Stimulated activated CD4-positive, alpha-beta T cell treated with anti-CD3 and anti-CD28 coated beads, Interleukin-1b, Interleukin-23, amount 100 ng/mL, for 1 hour (primary cell): ENCODE results near the gene PSMD13.
"Not testable (repeated sequence)": the region's sequence is repeated elsewhere in the genome, so short reads cannot be mapped to it uniquely, and the experiment has no call there.

Source experiments
- DNase-seq, 2 donors: peaks; one replicate each; pipeline ENCODE4 v3.0.0-alpha.2; 2020; ENCODE audit warnings: low read depth in 2 of 2

The PSMD13 gene

DNA sequence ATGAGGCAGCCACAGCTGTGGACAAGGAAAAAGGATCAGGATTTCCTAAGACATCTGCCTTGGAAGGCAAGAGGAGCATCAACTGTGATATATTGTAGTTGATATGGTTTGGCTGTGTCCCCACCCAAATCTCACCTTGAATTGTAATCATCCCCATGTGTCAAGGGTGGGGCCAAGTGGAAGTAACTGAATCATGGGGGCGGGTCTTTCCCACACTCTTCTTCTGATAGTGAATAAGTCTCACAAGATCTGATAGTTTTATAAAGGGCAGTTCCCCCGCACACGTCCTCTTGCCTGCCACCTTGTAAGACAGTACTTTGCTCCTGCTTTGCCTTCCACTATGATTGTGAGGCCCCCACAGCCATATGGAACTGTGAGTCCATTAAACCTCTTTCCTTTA is 19.1 kb upstream of the PSMD13 start:
- DNase-seq, result no peak

DNA sequence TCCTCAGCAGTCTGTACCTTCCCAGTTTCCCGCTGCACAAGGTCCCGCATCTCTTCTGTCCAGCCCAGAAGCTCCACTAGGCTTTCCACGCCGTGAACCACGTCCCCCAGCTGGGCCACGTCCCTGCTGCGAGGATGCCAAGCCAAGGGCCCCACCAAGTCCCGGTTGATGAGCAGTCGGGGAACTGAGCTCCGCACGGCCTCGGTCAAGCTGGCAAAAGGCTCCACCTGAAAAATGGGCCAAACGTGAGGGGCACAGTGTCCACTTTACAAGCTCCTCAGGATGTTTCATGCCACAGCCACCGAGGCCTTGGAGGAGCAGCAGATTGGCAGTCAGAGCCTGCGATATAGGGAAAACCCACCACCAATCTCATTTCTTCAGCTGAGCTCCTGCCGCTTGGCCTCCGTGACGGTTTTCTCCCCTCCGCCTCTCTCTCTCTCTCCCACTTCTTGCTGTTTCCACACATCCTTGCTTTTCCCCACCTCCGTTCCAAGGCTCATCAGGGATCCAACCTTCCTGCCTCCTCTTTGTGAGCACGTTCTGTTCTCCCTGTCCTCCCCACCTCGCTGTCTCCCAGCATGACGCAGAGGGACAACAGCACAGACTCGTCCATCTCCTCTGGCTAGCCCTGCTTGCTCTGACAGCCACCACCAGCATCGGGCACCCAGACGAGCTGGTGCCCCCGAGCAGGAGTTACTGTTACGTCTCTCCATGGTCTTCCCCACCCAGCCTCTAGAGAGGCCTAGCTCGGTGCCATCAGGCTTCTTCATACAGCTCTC is 17.8 kb upstream of the PSMD13 start:
- DNase-seq, result no peak

DNA sequence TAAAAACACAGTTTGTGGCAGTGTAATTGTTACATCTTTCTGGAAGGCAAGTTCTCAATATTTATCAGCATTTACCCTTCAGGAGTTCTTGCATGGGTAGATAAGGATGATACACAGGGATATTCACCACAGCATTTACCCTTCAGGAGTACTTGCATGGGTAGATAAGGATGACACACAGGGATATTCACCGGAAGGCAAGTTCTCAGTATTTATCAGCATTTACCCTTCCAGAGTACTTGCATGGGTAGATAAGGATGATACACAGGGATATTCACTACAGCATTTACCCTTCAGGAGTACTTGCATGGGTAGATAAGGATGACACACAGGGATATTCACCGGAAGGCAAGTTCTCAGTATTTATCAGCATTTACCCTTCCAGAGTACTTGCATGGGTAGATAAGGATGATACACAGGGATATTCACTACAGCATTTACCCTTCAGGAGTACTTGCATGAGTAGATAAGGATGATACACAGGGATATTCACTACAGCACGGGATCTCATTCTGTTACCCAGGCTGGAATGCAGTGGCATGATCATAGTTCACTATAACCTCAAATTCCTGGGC is 16.0 kb upstream of the PSMD13 start:
- DNase-seq, result not testable (repeated sequence)

DNA sequence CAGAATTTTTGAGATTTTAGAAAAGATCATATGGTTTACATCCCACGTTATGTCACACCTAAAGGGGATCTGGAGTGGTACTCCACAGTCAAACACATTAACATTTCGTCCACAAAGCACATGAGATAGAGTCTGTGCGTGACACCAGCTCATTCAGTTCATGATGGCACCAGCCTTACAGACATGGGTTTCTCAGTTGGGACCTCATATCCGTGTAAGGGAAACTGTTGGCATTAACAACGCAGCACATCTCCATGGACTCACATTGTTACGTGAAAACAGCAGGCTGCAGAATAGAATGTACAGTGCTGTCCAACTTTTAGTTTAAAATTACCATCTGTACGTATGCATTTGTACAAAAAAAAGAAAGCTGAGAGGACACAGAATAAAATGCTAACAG is 15.2 kb upstream of the PSMD13 start:
- no peak for DNase-seq

DNA sequence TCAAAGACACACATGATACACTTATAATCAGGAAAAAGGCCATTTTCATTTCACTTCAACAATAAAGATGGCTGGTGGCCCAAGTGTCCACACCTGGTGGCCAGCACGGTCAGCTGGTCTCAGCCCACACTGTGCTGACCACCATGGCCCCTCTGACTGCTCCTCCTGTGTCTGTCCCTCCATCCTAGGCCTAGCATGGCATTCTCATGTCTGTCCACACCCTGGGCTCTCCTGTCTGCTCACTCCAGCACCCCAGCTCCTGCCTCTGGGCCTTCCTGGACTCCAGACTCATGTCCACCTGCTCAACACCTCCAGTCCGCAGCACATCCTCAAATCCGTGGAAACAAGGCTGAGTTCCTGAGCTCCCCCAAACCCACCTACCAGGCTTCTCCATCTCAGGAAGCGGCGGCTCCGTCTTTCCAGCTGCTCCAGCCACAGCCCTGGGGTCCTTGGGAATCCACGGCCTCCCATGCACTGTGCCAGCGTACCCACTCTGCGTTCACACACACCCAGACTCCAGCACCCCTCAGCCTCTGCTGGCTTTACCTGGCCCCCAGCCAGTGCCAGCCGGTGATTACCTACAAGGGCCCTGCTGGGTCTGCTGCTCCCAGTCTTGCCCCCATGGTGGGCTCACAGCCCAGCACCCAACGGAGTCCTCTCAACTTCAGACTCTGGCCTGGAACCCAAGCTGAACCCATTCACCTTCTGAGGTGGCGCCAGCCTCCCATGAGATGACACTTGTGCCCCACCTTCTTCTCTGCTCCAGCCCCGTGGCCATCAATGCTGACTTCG is 14.6 kb upstream of the PSMD13 start:
- no peak for DNase-seq

DNA sequence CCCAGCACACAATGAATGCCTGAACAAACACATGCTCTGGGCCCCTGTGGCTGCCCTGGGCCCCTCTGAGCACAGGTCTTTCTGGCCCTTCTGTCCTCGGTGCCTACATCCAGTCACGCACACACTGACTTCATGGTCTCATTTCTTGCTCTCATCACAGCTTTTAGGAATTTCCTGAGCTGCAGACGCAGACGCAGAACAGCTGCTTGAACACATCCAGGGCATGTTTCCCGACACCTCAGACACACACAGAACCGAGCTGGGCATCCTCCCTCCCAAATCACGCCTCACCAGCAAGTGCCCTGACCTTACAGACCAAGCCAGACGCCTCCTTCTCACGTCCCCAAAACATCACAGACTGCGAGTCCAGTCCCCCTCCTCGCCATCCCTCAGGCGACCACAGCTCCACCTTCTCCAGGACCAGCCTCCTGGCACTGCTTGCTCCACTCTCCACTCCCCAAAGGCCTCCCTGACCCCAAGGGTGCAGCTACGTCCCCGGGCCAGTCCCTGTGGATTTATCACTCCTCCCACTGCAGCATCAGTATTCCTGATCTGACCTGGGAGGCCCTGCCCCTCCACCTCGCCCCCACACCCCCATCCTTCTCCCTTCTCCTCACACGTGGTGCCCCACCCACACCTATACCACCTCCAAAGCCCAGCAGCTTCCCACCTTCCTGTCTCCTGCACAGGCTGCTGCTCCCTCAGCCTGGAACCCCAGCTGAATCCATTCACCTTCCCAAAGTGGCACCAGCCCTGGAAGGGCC is 13.6 kb upstream of the PSMD13 start:
- no peak for DNase-seq

DNA sequence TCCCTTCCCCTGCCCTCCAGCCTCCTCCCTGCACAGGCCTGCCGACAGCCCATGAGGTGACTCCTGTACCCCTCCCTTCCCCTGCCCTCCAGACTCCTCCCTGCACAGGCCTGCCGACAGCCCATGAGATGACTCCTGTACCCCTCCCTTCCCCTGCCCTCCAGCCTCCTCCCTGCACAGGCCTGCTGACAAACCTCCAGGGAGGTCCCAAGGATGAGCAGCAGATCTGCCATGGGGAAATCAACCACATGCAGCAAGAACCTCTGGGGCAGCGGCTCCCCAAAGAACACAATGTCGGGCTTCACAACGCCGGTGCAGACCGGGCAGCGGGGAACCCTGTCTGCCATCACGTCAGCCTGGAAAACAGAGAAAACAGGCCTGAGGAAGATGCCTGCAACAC is 12.9 kb upstream of the PSMD13 start:
- no peak for DNase-seq

DNA sequence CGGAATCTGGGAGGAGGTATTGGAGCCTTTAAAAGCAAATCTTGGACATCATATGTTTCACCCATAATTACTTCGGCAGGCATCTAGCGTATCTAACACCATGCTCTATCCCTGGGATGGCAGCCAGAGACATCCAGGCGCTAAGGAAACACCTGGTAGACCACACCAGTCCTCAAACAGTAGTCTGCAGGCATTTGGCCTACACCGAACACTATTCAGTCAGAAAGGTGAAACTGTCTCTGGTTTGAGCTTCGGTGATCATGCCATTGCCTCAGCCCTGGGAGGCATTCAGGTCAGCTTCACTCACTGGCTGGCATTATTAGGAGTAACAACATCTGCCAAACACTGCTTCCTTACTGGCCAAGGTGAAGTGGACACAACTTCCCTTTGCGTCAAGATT is 12.4 kb upstream of the PSMD13 start:
- no peak for DNase-seq

DNA sequence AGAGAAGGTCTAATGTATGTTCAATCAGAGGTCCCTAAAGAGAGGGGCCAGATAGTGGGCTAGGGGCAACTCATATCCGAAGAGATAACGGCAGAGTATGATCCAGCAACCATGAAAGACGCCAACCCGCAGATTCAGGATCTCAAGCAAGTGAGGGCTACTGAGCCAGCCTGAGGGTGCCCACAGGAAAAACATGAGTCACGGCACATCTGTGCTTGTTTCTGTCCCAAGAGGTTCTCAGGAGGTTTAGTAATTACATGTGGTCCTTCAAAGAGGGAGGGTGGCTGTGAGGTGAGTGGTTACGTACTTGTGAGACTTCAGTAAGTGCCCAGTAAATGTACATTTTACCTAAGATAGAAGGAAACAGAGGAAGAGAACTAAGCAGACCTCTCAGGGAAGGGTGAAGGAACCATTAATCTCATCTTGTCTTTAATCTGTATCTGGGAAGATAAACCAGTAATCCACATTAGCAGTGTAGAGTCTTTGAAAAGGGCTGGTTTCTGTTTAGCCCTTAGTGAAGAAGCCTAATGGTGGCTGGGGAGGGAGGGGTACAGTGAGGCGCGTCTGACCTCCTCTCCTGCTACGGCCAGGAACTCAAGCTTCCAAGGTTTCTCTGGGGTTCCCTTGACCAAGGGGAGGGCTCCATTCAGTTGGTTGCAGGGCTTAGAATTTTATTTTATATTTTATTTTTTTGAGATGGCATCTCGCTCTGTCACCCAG is 10.9 kb upstream of the PSMD13 start:
- DNase-seq, result no peak

DNA sequence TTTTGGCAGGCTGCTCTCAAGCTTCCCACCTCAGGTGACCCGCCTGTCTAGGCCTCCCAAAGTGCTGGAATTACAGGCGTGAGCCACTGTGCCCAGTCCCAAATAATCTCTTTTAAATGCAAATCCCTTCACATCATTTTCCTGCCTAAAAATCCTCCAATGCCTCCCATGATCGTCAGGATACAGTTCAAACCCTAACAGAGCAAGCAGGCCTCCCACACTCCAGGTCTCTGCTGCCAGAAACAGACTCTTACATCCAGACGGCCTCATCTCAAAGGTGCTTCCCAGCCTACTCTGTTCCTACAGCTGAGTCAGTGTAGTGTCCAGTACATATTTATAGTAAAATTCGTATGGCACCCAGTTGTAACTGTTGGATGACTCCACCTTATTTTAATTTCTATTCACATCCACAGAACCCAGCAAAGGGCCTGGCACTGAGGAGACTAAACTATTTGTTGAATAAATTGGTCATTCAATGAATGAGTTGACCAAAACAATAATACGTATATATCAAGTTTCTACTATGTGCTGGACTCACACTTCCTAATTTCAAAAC is 8.9 kb upstream of the PSMD13 start:
- no peak for DNase-seq

DNA sequence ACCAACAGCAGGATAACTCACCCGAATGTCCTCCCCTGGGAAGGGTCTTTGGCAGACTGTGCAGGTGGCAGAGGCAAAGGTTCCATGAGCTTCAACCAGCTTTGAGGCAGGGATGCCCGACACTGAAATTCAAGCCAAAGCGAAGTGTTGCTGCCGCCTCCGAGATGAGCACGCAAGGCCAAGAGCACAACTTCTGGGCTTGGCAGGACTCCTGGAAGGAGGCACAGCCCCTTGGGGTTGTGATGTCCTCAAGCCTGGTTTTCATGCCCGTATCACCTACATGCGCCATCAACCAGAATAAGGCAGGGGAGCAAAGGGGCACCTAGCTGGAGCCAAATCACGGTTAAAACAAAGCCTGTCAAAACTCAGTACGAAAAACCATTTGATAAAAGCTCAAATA is 6.3 kb upstream of the PSMD13 start:
- DNase-seq, result no peak

DNA sequence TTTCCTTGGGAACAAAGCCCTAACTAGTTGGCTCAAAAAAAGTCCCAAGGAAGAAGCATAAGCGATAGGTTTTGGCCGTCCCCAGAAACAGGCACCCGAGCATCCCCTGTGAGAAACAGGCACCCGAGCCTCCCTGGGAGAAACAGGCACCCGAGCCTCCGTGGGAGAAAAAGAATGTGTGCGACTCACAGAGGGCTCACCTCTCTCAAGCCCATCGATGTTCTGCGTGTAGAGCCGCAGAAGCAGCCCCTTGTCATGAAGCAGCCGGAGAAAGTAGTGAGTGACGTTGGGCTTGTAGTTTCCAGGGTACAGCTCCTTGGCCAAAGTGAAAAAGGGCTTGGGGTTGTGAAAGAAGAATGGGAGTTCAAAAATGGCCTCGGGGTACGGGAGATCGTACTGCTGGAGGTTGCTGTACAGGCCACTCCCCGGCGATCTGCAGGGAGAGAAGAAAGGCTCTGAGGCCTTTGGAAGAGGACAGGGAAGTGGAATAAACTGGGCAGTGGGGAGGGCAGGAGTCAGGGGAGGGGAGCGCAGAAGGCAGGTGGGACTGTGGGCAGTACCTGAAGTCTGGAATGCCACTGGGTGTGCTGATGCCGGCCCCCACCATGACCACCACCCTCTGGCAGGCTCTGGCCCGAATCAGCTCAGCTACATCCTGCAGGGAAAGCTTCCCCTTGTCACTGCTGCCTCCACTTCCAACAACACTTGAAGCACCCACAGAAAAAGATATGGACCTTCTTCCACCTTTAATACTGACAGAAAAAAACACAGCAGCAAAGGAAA is 3.8 kb upstream of the PSMD13 start:
- no peak for DNase-seq

DNA sequence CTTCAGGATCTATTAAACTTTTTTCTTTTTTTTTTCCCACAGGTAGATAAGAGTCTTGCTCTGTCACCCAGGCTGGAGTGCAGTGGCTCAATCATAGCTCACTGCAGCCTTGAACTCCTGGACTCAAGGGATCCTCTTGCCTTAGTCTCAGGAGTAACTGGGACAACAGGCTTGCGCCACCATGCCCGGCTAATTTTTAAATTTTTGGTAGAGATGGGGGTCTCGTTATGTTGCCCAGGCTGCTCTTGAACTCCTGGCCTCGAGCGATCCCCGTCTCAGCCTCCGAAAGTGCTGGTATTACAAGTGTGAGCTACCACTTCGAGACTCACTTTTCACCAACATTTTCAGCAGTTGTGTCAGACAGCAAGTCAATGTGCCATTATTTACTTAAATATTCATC is 1.6 kb upstream of the PSMD13 start:
- DNase-seq, result no peak

DNA sequence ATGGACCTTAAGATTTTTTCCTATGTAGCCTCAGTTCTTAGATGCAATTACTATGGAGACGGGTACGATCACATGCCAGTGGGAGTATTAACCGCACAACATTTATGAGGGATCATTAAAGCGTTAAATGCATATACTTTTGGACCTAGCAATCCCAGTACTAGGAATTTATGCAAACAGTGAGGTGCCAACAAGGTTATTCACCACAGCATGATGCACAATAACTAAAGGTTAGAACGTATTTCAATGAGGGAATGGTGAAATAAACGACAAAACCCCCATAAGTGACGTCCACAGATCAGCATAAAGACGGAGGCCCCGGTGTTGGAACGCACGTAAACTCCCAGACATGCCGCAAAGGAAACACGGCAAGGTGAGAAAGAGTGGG is 1.2 kb upstream of the PSMD13 start:
- DNase-seq, result no peak

DNA sequence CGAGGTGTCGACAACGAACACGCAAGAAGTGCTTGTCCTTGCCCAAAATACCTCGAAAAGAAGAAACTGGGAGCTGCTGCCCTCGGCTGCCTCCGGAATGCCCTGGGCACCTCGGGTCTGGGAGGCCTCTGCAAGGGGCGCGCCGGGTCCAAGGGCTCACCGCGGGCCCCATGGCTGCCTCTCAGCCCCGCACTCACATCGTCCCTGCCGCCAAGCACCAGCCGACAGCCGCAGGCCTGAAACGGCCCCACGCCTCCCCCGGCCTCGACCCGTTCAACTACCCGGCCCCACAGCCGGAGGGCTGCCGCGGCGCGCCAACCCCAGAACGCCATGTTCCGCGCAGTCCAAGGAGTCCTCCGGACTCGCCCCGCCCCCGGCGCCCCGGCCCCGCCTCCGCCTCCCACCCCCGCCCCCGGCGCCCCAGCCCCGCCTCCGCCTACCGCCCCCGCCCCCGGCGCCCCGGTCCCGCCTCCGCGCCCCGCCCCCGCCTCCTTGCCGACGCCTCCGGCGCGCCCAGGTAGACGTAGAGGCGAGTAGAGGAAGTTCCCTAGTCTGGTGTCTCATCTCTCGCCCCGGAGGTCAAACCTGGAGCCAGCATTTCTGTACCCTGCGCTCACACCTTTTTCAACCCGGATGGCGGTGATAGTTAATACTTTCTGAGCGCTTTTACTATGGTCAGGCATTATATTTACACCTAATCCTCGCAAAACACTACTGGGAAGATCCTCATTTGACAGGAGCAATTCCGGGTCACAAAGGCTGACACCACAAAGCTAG is 591 bp upstream of the PSMD13 start, which contains the start of gene SIRT3:
TSS of gene SIRT3 (minus strand) at position 346 of the 777 bp plus-strand sequence. CDS start at position 332, 14 bp downstream.
- DNase-seq, result peak; percentile 62 to 81

DNA sequence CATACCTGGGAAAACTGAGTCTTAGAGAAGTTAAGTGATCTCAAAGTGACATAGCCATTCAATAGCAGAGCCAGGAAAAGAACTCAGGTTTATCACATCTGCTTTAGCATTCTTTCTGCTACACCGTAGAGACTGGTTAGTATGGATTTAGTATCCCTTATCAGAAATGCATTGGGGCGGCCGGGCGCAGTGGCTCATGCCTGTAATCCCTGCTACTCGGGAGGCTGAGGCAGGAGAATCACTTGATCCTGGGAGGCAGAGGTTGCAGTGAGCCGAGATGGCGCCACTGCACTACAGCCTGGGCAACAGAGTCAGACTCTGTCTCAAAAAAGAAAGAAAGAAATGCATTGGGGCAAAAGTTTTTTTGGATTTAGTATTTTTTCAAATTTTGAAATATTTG is 1.6 kb downstream of the PSMD13 start:
- not testable (repeated sequence) for DNase-seq

DNA sequence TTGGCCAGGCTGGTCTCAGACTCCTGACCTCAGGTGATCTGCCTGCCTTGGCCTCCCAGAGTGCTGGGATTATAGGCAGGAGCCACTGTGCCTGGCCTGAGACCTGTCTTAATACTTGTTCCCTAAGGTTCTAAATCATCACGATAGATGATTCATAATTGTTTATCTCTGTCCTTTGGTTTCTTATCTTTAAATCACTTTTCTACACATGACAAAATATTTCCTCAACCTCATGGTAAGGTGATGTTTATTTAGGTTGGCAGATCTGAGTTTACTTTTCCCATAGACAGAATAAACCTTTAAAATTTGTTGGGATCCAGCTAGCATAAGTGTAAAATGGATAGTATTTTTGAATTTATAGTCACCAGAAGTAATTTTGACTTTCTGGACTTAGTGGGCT is 3.5 kb downstream of the PSMD13 start:
- DNase-seq, result no peak

DNA sequence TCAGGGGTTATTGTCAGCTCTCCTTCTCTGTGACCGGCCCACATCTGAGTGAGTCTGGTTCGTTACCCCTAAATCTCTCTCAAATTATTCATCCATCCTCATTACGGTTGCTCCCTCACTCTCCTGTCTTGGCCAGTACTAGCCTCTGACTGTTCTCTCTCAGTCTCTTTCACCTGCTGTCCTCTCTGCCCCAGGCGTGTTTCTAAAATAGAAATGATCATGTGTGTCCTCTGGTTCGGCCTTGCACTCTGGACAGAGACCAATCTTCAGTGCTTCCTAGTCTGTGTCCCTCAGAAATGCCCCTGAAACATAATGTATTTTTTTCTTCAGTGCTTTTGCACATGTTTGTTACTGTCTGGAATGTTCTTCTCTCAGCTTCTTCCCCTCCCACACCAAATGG is 4.9 kb downstream of the PSMD13 start:
- DNase-seq, result no peak

DNA sequence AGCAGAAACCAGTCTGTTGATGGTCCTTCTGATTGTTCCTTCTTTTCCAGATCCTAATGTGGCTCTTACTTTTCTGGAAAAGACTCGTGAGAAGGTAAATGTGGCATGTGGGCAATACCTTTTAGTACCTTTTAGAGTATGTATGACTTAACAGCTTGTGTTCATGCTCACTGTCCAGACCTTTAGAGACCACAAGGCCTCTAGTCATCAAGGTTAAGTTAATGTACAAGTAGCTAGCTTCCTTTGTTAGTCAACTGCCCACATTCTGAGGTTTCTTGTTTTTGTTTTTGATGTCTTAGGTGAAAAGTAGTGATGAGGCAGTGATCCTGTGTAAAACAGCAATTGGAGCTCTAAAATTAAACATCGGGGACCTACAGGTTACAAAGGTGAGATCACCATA is 7.6 kb downstream of the PSMD13 start:
- DNase-seq, result no peak

DNA sequence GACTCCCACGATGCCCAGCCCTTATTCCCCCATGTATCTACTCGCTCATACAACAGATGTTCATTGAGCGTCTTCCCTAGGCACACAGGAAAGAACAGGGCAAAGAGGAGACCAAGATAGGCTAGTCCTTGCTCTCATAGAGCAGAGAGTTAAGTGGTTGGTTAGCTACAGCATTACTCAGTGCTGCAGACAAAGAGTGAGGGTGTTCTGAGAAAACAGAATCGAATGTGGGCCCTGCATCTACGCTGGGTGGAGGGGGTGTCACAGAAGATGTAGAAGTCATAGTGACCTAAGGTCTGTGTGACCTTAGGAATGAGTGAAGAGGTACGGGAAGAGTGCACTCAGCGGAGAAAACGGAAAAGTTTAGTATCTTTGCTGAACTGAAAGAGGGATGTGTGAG is 12.3 kb downstream of the PSMD13 start:
- DNase-seq, result no peak
